H7 (cell line): Measurements from ENCODE around the gene CXCL10. TPM values are rescaled to one million over a fixed set of nuclear protein-coding genes. Genes with fewer than 3 reads are reported as not detected.

ENCODE experiments used
- DNase-seq: peaks from one replicate; pipeline ENCODE4 v3.0.0; 2012
- H3K27me3 ChIP-seq: 2 replicates; pipeline ENCODE4 v1.6.0; 2011; ENCODE audit warnings: mild to moderate bottlenecking, low read length; ENCODE audit not compliant: control insufficient read depth, insufficient read depth
- H3K36me3 ChIP-seq: replicated peaks from 2 replicates; pipeline ENCODE4 v1.5.1; 2011; ENCODE audit warnings: low read length; ENCODE audit not compliant: control insufficient read depth, insufficient read depth
- H3K4me3 ChIP-seq: 2 replicates; pipeline ENCODE4 v1.5.1; 2011; ENCODE audit warnings: low read depth, mild to moderate bottlenecking, control low read depth, low read length, moderate library complexity; ENCODE audit not compliant: insufficient read depth
- total RNA-seq: library from RNA; depleted of rRNA; stranded (reverse); fragments of >200 nt; shearing (Covaris generic); gene quantifications from 2 replicates; pipeline ENCODE4 v1.2.3, GENCODE V29; 2014; rRNA removed

The CXCL10 gene
- total RNA-seq, 1 experiment from 2014 or later = not detected

DNA sequence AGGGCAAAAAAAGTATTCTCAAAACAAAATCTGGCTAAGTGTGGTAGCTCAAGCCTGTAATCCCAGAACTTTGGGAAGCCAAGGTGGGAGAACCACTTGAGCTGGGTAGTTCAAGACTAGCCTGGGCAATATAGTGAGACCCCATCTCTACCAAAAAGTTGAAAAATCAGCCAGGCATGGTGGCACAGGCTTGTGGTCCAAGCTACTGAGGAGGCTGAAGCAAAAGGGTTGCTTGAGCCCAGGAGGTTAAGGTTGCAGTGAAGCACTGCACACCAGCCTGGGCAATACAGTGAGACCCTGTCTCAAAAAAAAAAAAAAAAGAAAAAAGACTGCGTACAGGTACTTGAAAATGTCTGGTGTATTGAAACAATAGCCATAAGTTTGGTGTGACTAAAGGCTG is 30.8 kb downstream of the CXCL10 start:
- H3K27me3 ChIP-seq = peaks cover 3% of the 10 kb centered on the region; the same call in 1 of the 2 replicates
- DNase-seq = no peak
- no peaks in the 10 kb centered on the region for H3K36me3 ChIP-seq
- H3K4me3 ChIP-seq = no peak overlapping the region

DNA sequence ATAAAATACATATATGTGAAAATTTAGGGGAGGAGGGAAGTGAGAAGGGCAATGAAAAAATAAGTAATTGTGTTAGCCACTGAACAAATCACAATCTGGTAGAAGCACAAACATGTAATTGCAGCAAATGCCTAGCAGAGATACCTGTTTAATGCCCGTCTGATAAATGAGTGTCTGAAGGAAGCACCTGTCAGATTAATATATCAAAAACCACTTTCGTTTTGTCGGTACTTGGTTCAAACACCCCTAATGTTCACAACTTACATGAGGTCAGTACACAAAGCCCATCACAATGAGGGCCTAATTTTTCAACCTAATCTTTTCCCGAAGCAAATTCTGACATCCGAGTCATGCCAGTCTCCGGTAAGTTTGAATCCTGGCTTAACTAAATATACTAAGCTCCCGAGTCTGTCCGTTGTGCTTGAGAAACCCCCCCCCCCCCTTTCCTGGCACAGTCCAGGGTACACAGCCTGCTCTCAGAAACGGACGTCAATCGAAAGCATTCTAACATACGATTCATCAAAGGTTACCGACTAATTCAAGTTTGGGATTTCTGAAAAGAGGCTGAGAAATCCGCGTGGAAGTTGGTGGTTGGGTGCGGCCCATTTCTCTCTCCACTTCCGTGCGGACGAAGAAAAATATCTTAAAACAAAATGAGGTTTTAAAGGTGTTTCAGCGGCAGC is 33.3 kb downstream of the CXCL10 start:
- peak; percentile 16 for DNase-seq

DNA sequence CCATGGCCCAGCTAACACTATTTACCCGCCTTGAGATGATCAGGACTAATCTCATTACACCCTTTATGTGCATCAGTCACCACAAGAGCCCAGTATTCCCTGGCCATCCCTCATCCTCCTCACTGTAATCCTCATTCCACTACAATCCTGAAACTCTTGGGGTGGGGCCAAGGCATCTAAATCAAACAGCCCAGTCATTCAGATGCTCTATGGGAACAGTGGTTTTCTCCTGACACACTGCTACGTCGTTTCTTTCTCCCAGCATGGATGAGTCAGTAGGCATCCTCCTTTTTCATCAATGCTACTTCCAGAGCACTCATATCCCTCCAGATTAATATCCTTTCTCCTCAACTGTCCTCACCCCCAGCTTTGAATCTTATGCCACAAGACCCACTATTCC is 38.2 kb downstream of the CXCL10 start:
- DNase-seq = no peak
- Histone ChIP-seq H3K4me3 (no peak overlapping the region), H3K36me3 (peaks cover 7% of the 10 kb centered on the region), H3K27me3 (no peaks in the 10 kb centered on the region)

More for the DNA sequence above, 33.3 kb downstream of the CXCL10 start:
- peak overlapping the region; percentile 87 for H3K4me3 ChIP-seq
- peaks cover 3% of the 10 kb centered on the region; the same call in 1 of the 2 replicates for H3K27me3 ChIP-seq
- no peaks in the 10 kb centered on the region for H3K36me3 ChIP-seq

DNA sequence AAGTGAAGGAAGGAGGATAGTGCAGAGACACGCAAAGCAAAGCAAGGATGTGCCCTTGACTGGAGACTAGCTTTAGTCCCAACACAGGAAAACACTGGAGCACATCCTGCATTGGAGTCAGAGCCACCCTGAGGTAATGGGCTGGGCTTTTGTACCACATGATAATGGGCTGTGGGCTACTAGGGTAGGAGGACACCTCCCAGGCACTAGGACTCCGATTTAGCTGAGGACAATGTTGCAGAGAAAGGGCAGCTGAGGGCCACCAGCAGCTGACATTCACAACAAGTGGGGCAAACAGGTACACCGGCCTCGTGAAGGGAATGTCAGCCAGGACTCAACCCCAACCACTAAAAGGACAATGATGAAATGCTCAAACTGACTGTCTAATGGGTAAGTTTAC is 42.7 kb downstream of the CXCL10 start:
- no peak overlapping the region for H3K4me3 ChIP-seq
- peaks cover 20% of the 10 kb centered on the region for H3K36me3 ChIP-seq
- H3K27me3 ChIP-seq = no peaks in the 10 kb centered on the region
- DNase-seq = no peak

DNA sequence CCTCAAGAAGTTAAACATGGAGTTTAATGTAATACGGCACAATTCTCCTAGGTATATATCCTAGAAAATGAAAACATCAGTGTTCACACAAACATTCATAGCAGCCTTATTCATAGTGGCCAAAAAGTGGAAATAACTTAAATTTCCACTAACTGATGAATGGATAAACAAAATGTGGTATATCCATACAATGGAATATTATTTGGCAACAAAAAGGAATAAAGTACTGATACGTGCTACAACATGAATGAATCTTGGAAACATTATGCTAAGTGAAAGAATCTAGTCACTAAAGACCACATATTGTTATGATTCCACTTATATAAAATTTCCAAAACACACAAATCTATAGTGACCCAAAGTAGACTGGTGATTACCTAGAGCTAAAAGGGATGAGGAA is 47.1 kb downstream of the CXCL10 start:
- Histone ChIP-seq H3K4me3 (no peak overlapping the region), H3K27me3 (no peaks in the 10 kb centered on the region), H3K36me3 (peaks cover 34% of the 10 kb centered on the region)
- no peak for DNase-seq

DNA sequence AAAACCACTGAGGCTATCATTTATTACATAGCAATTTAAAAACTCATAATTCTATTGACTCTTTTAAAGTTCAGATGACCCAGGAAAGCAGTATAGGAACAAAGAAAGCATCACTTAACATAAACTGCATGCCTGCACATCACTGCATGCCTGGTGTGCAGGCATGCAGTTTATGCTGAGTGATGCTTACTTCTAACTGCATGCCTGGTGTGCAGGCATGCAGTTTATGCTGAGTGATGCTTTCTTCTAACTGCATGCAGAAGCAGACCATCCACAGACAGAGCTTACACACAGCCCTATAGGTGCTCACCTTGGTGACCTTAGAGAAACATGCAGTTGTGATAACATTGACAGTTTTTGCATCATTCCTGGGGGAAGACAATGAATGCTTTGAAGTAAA is 49.5 kb downstream of the CXCL10 start:
- H3K36me3 ChIP-seq = peaks cover 39% of the 10 kb centered on the region
- no peak for DNase-seq
- no peaks in the 10 kb centered on the region for H3K27me3 ChIP-seq
- H3K4me3 ChIP-seq = no peak overlapping the region

Other genes with a start within 250 kb of the CXCL10 start
- gene PPEF2, start 121.0 kb downstream of the CXCL10 start, total RNA-seq = not detected in 2 replicates
- gene NAAA, start 82.5 kb downstream of the CXCL10 start, total RNA-seq = 5.5 and 7.8 TPM in 2 replicates
- gene SDAD1, start 32.6 kb downstream of the CXCL10 start, total RNA-seq = 31.1 and 39.4 TPM in 2 replicates
- gene CXCL9, start 16.0 kb downstream of the CXCL10 start, total RNA-seq = not detected in 2 replicates
- gene CXCL11, start 12.6 kb upstream of the CXCL10 start, total RNA-seq = not detected in 2 replicates
- 0.42 TPM in 1 of 2 replicates, not detected in the other for gene ART3, start 51.2 kb upstream of the CXCL10 start, total RNA-seq
- gene NUP54, start 124.9 kb upstream of the CXCL10 start, total RNA-seq = 102 and 122 TPM in 2 replicates
- 39.4 and 53.0 TPM in 2 replicates for gene SCARB2, start 190.3 kb upstream of the CXCL10 start, total RNA-seq
- gene FAM47E, start 228.2 kb upstream of the CXCL10 start, total RNA-seq = 0.17 and 1.4 TPM in 2 replicates